SK-N-SH (cell line): ENCODE measurements around the gene TRPM3. TPM values are rescaled to one million over a fixed set of nuclear protein-coding genes. Genes with fewer than 3 reads are reported as not detected.

Experiments used
- CTCF ChIA-PET: fragments of 300-600, 350-600 bp; formaldehyde crosslinking; extraction: SDS; loops from one replicate; lab custom pipeline; 2021; lab: Yijun Ruan, JAX
- POLR2A ChIA-PET: fragments of 350-600 bp; sonication (Branson Sonifier 250); formaldehyde crosslinking; extraction: SDS; loops from one replicate; lab custom pipeline; 2020; ENCODE audit warnings: antibody characterized with exemption, inconsistent platforms; lab: Yijun Ruan, JAX
- DNase-seq: peaks from one replicate; pipeline ENCODE4 v3.0.0; 2012
- H2AFZ ChIP-seq: fragments of 200-600 bp; sonication (generic); 2 replicates; pipeline ENCODE4 v1.8.1; 2016; ENCODE audit warnings: antibody characterized with exemption, mild to moderate bottlenecking, low read depth
- H3F3A ChIP-seq: fragments of 200-600 bp; sonication (generic); replicated peaks from 2 replicates; pipeline ENCODE3; 2016; ENCODE audit warnings: antibody characterized with exemption, mild to moderate bottlenecking; ENCODE audit not compliant: insufficient read depth
- H3K27ac ChIP-seq, 2 experiments: fragments of 200-500 bp in 1 of 2; fragments of 200-600 bp in 1 of 2; sonication (Bioruptor generic) in 1 of 2; sonication (generic), shearing (Covaris generic) in 1 of 2; 2 replicates each; pipeline versions ENCODE4 v1.5.1 to v1.6.1; 2014 to 2016; ENCODE audit warnings: low read depth in 2 of 2, inconsistent platforms in 1 of 2, low read length in 1 of 2, mild to moderate bottlenecking in 1 of 2, mixed read lengths in 1 of 2
- H3K27me3 ChIP-seq: fragments of 200-600 bp; sonication (generic), shearing (Covaris generic); 2 replicates; pipeline ENCODE4 v1.6.1; 2016; ENCODE audit warnings: mixed run types; ENCODE audit not compliant: insufficient read depth
- H3K36me3 ChIP-seq, 2 experiments: fragments of 200-500 bp in 1 of 2; fragments of 200-600 bp in 1 of 2; sonication (Bioruptor generic) in 1 of 2; sonication (generic) in 1 of 2; replicated peaks in 1 of 2; 2 replicates each; pipeline versions ENCODE3 to v1.5.1; 2014 to 2016; ENCODE audit warnings: low read length in 1 of 2, mild to moderate bottlenecking in 1 of 2; ENCODE audit not compliant: insufficient read depth in 2 of 2, control insufficient read depth in 1 of 2
- H3K4me1 ChIP-seq, 2 experiments: fragments of 200-500 bp in 1 of 2; fragments of 200-600 bp in 1 of 2; sonication (Bioruptor generic) in 1 of 2; sonication (generic), shearing (Covaris generic) in 1 of 2; 2 replicates each; pipeline versions ENCODE4 v1.5.1 to v1.6.1; 2014 to 2016; ENCODE audit warnings: low read depth in 1 of 2, low read length in 1 of 2, mixed run types in 1 of 2; ENCODE audit not compliant: insufficient read depth in 2 of 2, control insufficient read depth in 1 of 2
- H3K4me2 ChIP-seq: fragments of 200-600 bp; sonication (generic), shearing (Covaris generic); 2 replicates; pipeline ENCODE4 v1.6.1; 2017; ENCODE audit warnings: mixed run types
- H3K4me3 ChIP-seq, 2 experiments: fragments of 200-500 bp in 1 of 2; fragments of 200-600 bp in 1 of 2; sonication (Bioruptor generic) in 1 of 2; sonication (generic), shearing (Covaris generic) in 1 of 2; 2 replicates each; pipeline versions ENCODE4 v1.5.1 to v1.8.1; 2014 to 2016; ENCODE audit warnings: low read depth in 2 of 2, inconsistent platforms in 1 of 2, low read length in 1 of 2, mild to moderate bottlenecking in 1 of 2, mixed read lengths in 1 of 2, moderate library complexity in 1 of 2
- H3K79me2 ChIP-seq: fragments of 200-600 bp; sonication (generic); 2 replicates; pipeline ENCODE4 v1.8.1; 2017; ENCODE audit warnings: mild to moderate bottlenecking; ENCODE audit not compliant: insufficient read depth
- H3K9ac ChIP-seq: fragments of 200-600 bp; sonication (generic); 2 replicates; pipeline ENCODE4 v1.6.1; 2017; ENCODE audit warnings: mixed run types
- H3K9me2 ChIP-seq: fragments of 200-600 bp; sonication (generic); 2 replicates; pipeline ENCODE4 v1.6.1; 2017; ENCODE audit warnings: mixed run types
- H3K9me3 ChIP-seq: fragments of 200-600 bp; sonication (generic); 2 replicates; pipeline ENCODE4 v1.6.1; 2017; ENCODE audit warnings: mixed run types, mild to moderate bottlenecking, moderate library complexity
- H4K20me1 ChIP-seq: fragments of 200-600 bp; sonication (generic); 2 replicates; pipeline ENCODE4 v1.6.1; 2017; ENCODE audit warnings: mild to moderate bottlenecking, mixed run types; ENCODE audit not compliant: insufficient read depth
- CHD2 ChIP-seq: fragments of 150-350 bp; IDR thresholded peaks from 2 replicates; pipeline ENCODE4 v1.6.1; 2018; ENCODE audit warnings: low read length; ENCODE audit not compliant: partially characterized antibody
- CTCF ChIP-seq: fragments of 200-600 bp; sonication (generic); IDR thresholded peaks from 2 replicates; pipeline ENCODE4 v1.6.1; 2017; ENCODE audit warnings: antibody characterized with exemption, mild to moderate bottlenecking, moderate library complexity
- FOSL2 ChIP-seq: IDR thresholded peaks from 2 replicates; pipeline ENCODE4 v1.4.0; 2012; ENCODE audit warnings: low read depth, mild to moderate bottlenecking, moderate library complexity, borderline replicate concordance
- FOXM1 ChIP-seq: IDR thresholded peaks from 2 replicates; pipeline ENCODE4 v1.4.0; 2012; ENCODE audit warnings: low read depth, mild to moderate bottlenecking
- GATA2 ChIP-seq: sonication (generic); formaldehyde crosslinking; IDR thresholded peaks from 2 replicates; pipeline ENCODE4 v1.5.0; 2020; ENCODE audit warnings: mild to moderate bottlenecking, missing genetic modification reagents
- JUND ChIP-seq: IDR thresholded peaks from 2 replicates; pipeline ENCODE4 v1.4.0; 2012
- MXI1 ChIP-seq: IDR thresholded peaks from 2 replicates; pipeline ENCODE4 v1.6.1; 2012; ENCODE audit warnings: mild to moderate bottlenecking, low read depth, low read length, improper control_type of control experiment
- PBX3 ChIP-seq: IDR thresholded peaks from 2 replicates; pipeline ENCODE4; 2012
- POLR2AphosphoS5 ChIP-seq: IDR thresholded peaks from 2 replicates; pipeline ENCODE4 v1.6.1; 2012; ENCODE audit warnings: low read depth, low read length
- RAD21 ChIP-seq: IDR thresholded peaks from 2 replicates; pipeline ENCODE4 v1.6.1; 2012; ENCODE audit warnings: mild to moderate bottlenecking, low read length
- RCOR1 ChIP-seq: fragments of 150-350 bp; IDR thresholded peaks from 2 replicates; pipeline ENCODE4 v1.6.1; 2017; ENCODE audit warnings: antibody characterized with exemption, low read length
- RFX5 ChIP-seq: IDR thresholded peaks from 2 replicates; pipeline ENCODE4 v1.6.1; 2012; ENCODE audit warnings: mild to moderate bottlenecking, improper control_type of control experiment, low read length
- RXRA ChIP-seq: IDR thresholded peaks from 2 replicates; pipeline ENCODE4 v1.4.0; 2012; ENCODE audit warnings: low read depth, mild to moderate bottlenecking, borderline replicate concordance
- SIN3A ChIP-seq: IDR thresholded peaks from 2 replicates; pipeline ENCODE4 v1.6.1; 2012; ENCODE audit warnings: low read depth, mild to moderate bottlenecking, low read length, moderate library complexity, borderline replicate concordance
- SMC3 ChIP-seq: IDR thresholded peaks from 2 replicates; pipeline ENCODE4 v1.6.1; 2012; ENCODE audit warnings: low read depth, low read length, improper control_type of control experiment
- TAF1 ChIP-seq: IDR thresholded peaks from 2 replicates; pipeline ENCODE4 v1.6.1; 2012; ENCODE audit warnings: low read depth, mild to moderate bottlenecking, low read length, moderate library complexity, borderline replicate concordance
- TEAD4 ChIP-seq: IDR thresholded peaks from 2 replicates; pipeline ENCODE4 v1.4.0; 2012; ENCODE audit warnings: mild to moderate bottlenecking, borderline replicate concordance; ENCODE audit not compliant: insufficient read depth
- USF1 ChIP-seq: IDR thresholded peaks from 2 replicates; pipeline ENCODE4 v1.4.0; 2012; ENCODE audit warnings: low read depth, borderline replicate concordance
- YY1 ChIP-seq: IDR thresholded peaks from 2 replicates; pipeline ENCODE4 v1.4.0; 2012; ENCODE audit warnings: low read depth, mild to moderate bottlenecking
- WGBS: methylation state at CpG from one replicate; pipeline ENCODE4 v1.1.6; 2017; ENCODE audit warnings: low lambda C conversion rate; 5-methylcytosine and 5-hydroxymethylcytosine counted together
- polyA plus RNA-seq, 3 experiments: library from polyadenylated mRNA; depleted of rRNA; stranded (reverse); fragments of >200 nt; gene quantifications; 2 replicates each; pipeline ENCODE4 v1.2.3, GENCODE V29; 2012
- TF ChIP-seq, protein P1 (sequence below): fragments of 150-350 bp; IDR thresholded peaks from 2 replicates; pipeline ENCODE4 v1.6.1; 2016; ENCODE audit warnings: mild to moderate bottlenecking, low read depth, low read length

TRPM3 gene
- polyA plus RNA-seq, 1 of the 3 experiments (the other 2 are of a cell fraction) = not detected

GRCh38 chr9:71090896-71091295 is 30.5 kb downstream of the TRPM3 start:
- Histone ChIP-seq H3K9ac (no peak overlapping the region), H3K4me2 (no peak overlapping the region), H3K4me1 (no peaks in the 10 kb centered on the region), H3K79me2 (no peaks in the 10 kb centered on the region), H4K20me1 (no peaks in the 10 kb centered on the region), H3K27ac (no peak overlapping the region), H3K36me3 (no peaks in the 10 kb centered on the region), H3F3A (no peaks in the 10 kb centered on the region), H2AFZ (no peak overlapping the region), H3K9me3 (no peaks in the 10 kb centered on the region), H3K4me3 (no peak overlapping the region), H3K27me3 (no peaks in the 10 kb centered on the region), H3K9me2 (no peaks in the 10 kb centered on the region)
- POLR2A ChIA-PET = no interaction called here
- DNase-seq = no peak
- TF ChIP-seq MXI1 = no peak
- TF ChIP-seq RFX5 = no peak
- CTCF ChIA-PET = no interaction called here

GRCh38 chr9:71079451-71079850 is 42.0 kb downstream of the TRPM3 start:
- Histone ChIP-seq H3K79me2 (no peaks in the 10 kb centered on the region), H3K9me2 (no peaks in the 10 kb centered on the region), H3K27ac (no peak overlapping the region), H2AFZ (no peak overlapping the region), H3K36me3 (no peaks in the 10 kb centered on the region), H4K20me1 (no peaks in the 10 kb centered on the region), H3K4me1 (no peaks in the 10 kb centered on the region), H3K9ac (no peak overlapping the region), H3K4me2 (no peak overlapping the region), H3K27me3 (peaks cover 12% of the 10 kb centered on the region; the same call in 1 of the 2 replicates), H3F3A (no peaks in the 10 kb centered on the region), H3K9me3 (no peaks in the 10 kb centered on the region), H3K4me3 (no peak overlapping the region)
- CTCF ChIA-PET = no interaction called here
- TF ChIP-seq POLR2AphosphoS5 (no peak), TAF1 (no peak), JUND (no peak), SIN3A (no peak), RAD21 (no peak), GATA2 (CRISPR knock-in tag) (no peak), RCOR1 (no peak), SMC3 (no peak), CHD2 (no peak), FOSL2 (no peak), USF1 (no peak), FOXM1 (no peak), TEAD4 (no peak), YY1 (no peak), RFX5 (no peak), CTCF (no peak), RXRA (no peak), PBX3 (no peak)
- TF ChIP-seq, protein P1, sequence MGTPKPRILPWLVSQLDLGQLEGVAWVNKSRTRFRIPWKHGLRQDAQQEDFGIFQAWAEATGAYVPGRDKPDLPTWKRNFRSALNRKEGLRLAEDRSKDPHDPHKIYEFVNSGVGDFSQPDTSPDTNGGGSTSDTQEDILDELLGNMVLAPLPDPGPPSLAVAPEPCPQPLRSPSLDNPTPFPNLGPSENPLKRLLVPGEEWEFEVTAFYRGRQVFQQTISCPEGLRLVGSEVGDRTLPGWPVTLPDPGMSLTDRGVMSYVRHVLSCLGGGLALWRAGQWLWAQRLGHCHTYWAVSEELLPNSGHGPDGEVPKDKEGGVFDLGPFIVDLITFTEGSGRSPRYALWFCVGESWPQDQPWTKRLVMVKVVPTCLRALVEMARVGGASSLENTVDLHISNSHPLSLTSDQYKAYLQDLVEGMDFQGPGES = no peak
- no peak for DNase-seq
- 5% methylated on average over 2 of the region's 2 CpGs for WGBS
- POLR2A ChIA-PET = no interaction called here
